Gastroesophageal sphincter (tissue), 4 donors: ENCODE measurements around the gene CRYGA. TPM values are rescaled to one million over a fixed set of nuclear protein-coding genes. Genes with fewer than 3 reads are reported as not detected.

Source experiments
- ATAC-seq: fragments of 150-250 bp; one replicate; pipeline ENCODE4 v1.9.1; 2016; ENCODE audit warnings: mild to moderate bottlenecking, moderate library complexity
- H3K27ac ChIP-seq, 4 donors: fragments of 200-600 bp; sonication (generic) in 3 of 4; 1 replicate in 3 of 4; 2 replicates in 1 of 4; pipeline ENCODE4 v1.5.1; 2016 to 2019
- H3K27me3 ChIP-seq: fragments of 200-600 bp; sonication (generic); one replicate; pipeline ENCODE4 v1.5.1; 2019
- H3K36me3 ChIP-seq, 2 donors: fragments of 200-600 bp; sonication (generic); one replicate each; pipeline ENCODE4 v1.5.1; 2019; ENCODE audit warnings: control low read depth in 1 of 2
- H3K4me1 ChIP-seq, 3 donors: fragments of 200-600 bp; sonication (generic); 1 replicate in 2 of 3; 2 replicates in 1 of 3; pipeline ENCODE4 v1.5.1; 2016 to 2019; ENCODE audit warnings: control low read depth in 2 of 3
- H3K4me3 ChIP-seq, 2 donors: fragments of 200-600 bp; sonication (generic); one replicate each; pipeline ENCODE4 v1.5.1; 2019; ENCODE audit warnings: mild to moderate bottlenecking in 1 of 2, moderate library complexity in 1 of 2
- H3K9me3 ChIP-seq, 3 donors: fragments of 200-600 bp; sonication (generic); one replicate each; pipeline ENCODE4 v1.5.1; 2017 to 2019; ENCODE audit warnings: control low read depth in 2 of 3
- EP300 ChIP-seq: sonication (generic); formaldehyde crosslinking; IDR thresholded peaks from one replicate; pipeline ENCODE4 v1.6.1; 2017; ENCODE audit warnings: antibody characterized with exemption, mild to moderate bottlenecking
- POLR2A ChIP-seq, 2 donors: fragments of 450-650 bp; IDR thresholded peaks; one replicate each; pipeline ENCODE4 v1.6.1; 2017; ENCODE audit warnings: antibody characterized with exemption in 2 of 2, mild to moderate bottlenecking in 2 of 2, moderate library complexity in 1 of 2
- POLR2AphosphoS5 ChIP-seq: sonication (generic); formaldehyde crosslinking; IDR thresholded peaks from one replicate; pipeline ENCODE4 v1.6.1; 2017; ENCODE audit warnings: antibody characterized with exemption
- WGBS, 2 donors: methylation state at CpG; one replicate each; pipeline ENCODE4 v1.1.5; 2018; ENCODE audit warnings: low coverage in 1 of 2; 5-methylcytosine and 5-hydroxymethylcytosine counted together
- total RNA-seq, 4 donors: library from RNA; depleted of rRNA; stranded (reverse); fragments of >200 nt; gene quantifications; one replicate each; pipeline ENCODE4 v1.1.0, GENCODE V29; 2016
- TF ChIP-seq, protein P1 (sequence below), 4 experiments: fragments of 200-600 bp in 2 of 4; fragments of 450-650 bp in 2 of 4; sonication (generic) in 1 of 4; IDR thresholded peaks; one replicate each; pipeline ENCODE4 v1.5.1; 2017 to 2019; ENCODE audit warnings: antibody characterized with exemption in 4 of 4, mild to moderate bottlenecking in 2 of 4, moderate library complexity in 2 of 4

The CRYGA gene
- total RNA-seq, 4 donors from 2014 or later = not detected

DNA sequence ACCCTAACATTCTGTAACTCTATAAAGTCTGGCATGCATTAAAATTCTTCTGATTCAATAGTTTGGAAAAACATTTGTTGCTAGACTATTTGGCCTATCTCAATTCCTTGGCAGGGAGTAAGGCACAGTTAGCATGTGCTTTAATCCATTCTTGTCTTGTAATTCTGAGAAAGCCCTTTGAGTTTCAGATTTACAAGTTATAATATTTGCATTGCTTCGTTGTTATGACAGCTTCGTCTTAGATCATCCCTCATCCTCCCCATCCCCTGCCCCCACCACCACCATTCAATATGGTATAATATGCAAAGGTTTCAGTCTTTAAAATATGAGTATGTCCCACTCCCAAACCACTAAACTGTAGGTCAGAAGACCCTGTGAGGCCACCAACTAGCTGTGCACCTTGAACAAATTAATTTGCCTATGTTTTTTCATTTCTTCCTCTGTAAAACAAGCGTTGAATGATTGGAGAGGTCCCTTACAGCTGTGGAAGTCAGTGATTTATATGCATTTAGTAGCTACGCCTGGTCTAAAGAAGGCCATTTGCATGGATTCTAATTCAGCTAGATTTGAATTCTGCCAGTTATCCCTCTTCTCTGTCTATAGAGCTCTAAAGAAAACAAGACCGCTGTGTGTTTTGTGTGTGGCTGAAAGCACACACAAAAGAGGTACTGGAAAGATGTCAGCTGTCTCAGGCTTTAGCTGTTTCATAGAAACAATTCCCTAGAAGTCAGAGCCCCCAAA is 25.9 kb upstream of the CRYGA start:
- Histone ChIP-seq H3K27ac (no peak overlapping the region), H3K9me3 (no peaks in the 10 kb centered on the region), H3K27me3 (peaks cover 20% of the 10 kb centered on the region), H3K4me3 (no peak overlapping the region), H3K36me3 (no peaks in the 10 kb centered on the region), H3K4me1 (no peaks in the 10 kb centered on the region)
- no peak for ATAC-seq
- WGBS, 2 donors = 52 to 70% methylated on average over 5 of the region's 5 CpGs
- TF ChIP-seq EP300 (no peak), POLR2AphosphoS5 (no peak), POLR2A (IDR thresholded peaks at IDR 0.05) (no peak)
- TF ChIP-seq, protein P1, sequence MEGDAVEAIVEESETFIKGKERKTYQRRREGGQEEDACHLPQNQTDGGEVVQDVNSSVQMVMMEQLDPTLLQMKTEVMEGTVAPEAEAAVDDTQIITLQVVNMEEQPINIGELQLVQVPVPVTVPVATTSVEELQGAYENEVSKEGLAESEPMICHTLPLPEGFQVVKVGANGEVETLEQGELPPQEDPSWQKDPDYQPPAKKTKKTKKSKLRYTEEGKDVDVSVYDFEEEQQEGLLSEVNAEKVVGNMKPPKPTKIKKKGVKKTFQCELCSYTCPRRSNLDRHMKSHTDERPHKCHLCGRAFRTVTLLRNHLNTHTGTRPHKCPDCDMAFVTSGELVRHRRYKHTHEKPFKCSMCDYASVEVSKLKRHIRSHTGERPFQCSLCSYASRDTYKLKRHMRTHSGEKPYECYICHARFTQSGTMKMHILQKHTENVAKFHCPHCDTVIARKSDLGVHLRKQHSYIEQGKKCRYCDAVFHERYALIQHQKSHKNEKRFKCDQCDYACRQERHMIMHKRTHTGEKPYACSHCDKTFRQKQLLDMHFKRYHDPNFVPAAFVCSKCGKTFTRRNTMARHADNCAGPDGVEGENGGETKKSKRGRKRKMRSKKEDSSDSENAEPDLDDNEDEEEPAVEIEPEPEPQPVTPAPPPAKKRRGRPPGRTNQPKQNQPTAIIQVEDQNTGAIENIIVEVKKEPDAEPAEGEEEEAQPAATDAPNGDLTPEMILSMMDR (IDR thresholded peaks at IDR 0.05) = no peak

DNA sequence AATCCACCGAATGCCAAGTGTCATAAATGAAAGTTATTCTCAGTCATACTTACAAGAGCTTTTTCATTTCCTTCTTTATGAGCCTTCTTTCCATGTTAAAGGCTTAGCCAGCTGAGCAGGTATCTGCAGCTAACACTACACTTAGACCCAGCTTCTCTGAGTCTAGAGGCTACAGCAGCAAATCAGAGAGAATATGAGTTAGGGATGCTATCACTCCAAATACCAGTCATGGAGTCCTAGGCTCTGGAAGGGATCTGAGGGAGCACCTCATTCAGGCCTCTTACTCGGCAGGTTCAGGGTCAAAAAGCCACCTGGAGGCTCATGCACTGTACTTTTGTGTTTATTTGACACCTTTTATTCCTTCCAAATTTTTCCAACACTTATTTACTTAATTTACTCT is 23.5 kb upstream of the CRYGA start:
- TF ChIP-seq POLR2AphosphoS5 (no peak), EP300 (no peak), POLR2A (IDR thresholded peaks at IDR 0.05) (no peak)
- TF ChIP-seq, protein P1 (IDR thresholded peaks at IDR 0.05) = no peak
- H3K27ac ChIP-seq = no peak overlapping the region
- WGBS, 2 donors = 76 to 93% methylated on average over 2 of the region's 2 CpGs

DNA sequence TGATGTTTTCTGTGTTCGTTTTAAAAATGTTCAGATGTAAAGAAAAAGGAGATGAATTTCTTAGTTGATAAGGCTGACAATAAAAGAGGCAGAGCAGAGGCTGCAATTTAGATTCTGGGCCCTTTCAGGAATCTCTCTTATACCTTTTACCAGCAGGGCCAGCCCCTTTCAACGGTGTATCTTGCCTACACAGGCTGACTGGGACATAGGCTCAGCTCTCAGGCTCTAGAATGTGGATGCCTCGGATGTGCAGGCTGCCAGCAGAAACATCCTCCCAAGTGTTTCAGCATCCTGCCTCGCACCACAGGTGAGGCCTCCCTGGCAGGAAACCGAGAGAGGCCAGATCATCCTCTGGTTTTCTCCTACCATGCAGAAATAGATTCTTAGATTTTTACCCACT is 23.1 kb upstream of the CRYGA start:
- TF ChIP-seq POLR2A (IDR thresholded peaks at IDR 0.05) = no peak
- TF ChIP-seq, protein P1 (IDR thresholded peaks at IDR 0.05) = no peak
- no peak for TF ChIP-seq EP300
- no peak for TF ChIP-seq POLR2AphosphoS5
- H3K9me3 ChIP-seq = no peaks in the 10 kb centered on the region
- H3K27me3 ChIP-seq = peaks cover 30% of the 10 kb centered on the region
- WGBS, 2 donors = 66 to 77% methylated on average over 4 to 5 of the region's 5 CpGs
- no peaks in the 10 kb centered on the region for H3K4me1 ChIP-seq
- ATAC-seq = no peak
- no peaks in the 10 kb centered on the region for H3K36me3 ChIP-seq
- H3K27ac ChIP-seq = no peak overlapping the region
- no peak overlapping the region for H3K4me3 ChIP-seq

More for the DNA sequence above, 23.5 kb upstream of the CRYGA start:
- Histone ChIP-seq H3K4me3 (no peak overlapping the region), H3K9me3 (no peaks in the 10 kb centered on the region), H3K4me1 (no peaks in the 10 kb centered on the region), H3K36me3 (no peaks in the 10 kb centered on the region), H3K27me3 (peaks cover 30% of the 10 kb centered on the region)
- no peak for ATAC-seq

DNA sequence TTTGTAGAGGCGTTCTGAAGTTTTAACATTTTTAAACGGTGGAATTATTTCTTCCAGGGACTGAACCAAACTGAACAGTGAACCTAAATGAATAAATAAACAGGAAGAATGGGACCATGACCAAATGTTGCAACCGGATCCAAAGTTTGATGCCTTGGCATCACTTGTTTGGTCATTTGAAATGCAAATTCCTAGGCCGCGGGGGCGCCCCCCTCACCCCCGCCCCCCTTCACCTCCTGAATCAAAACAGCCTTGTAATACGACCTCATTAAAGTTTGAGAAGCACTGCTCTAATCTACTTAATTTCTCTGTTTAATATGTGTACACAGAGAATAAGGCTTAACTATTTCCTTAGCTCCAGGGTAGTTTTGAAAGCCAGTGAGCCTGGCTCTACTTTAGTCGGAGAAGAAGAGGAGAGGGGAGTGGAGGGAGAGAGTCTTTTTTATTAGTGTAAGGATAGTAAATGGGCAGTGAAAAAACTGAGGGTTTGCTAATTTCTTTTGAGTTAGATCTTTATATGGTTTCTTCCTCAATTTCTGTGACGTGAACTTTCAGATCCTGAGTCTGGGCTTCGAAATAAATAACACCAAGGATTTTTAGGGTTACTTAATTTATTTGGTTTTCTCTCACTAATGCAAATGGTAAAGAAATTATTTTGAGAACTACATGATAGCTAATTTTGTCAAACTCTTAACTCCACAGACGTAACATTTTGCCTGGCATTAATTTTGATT is 20.8 kb upstream of the CRYGA start:
- Histone ChIP-seq H3K36me3 (no peaks in the 10 kb centered on the region), H3K9me3 (no peaks in the 10 kb centered on the region), H3K27ac (no peak overlapping the region), H3K4me3 (no peak overlapping the region), H3K27me3 (peaks cover 20% of the 10 kb centered on the region), H3K4me1 (no peaks in the 10 kb centered on the region)
- TF ChIP-seq POLR2AphosphoS5 (no peak), POLR2A (IDR thresholded peaks at IDR 0.05) (no peak), EP300 (no peak)
- TF ChIP-seq, protein P1 (IDR thresholded peaks at IDR 0.05) = no peak
- no peak for ATAC-seq
- WGBS, 2 donors = 40 to 43% methylated on average over 9 to 12 of the region's 12 CpGs
